GM18502 (cell line): Measurements from ENCODE around the gene DBH.

Source experiments
- ATAC-seq: cut with Tn5 transposase; IDR thresholded peaks from one replicate; pipeline ENCODE4 v1.9.1; 2021; ENCODE audit warnings: mild to moderate bottlenecking; ENCODE audit not compliant: unreplicated experiment, poor library complexity

The DBH gene

GRCh38 chr9:133603135-133603927, 32.8 kb upstream of the DBH start:
- no peak for ATAC-seq

GRCh38 chr9:133604214-133604613, 31.9 kb upstream of the DBH start:
- ATAC-seq: no peak

- no peak for ATAC-seq
Observed at GRCh38 chr9:133604856-133605255, 31.3 kb upstream of the DBH start.

- no peak for ATAC-seq
Observed at GRCh38 chr9:133605446-133605845, 30.7 kb upstream of the DBH start.

- ATAC-seq: no peak
Observed at GRCh38 chr9:133605856-133606707, 30.1 kb upstream of the DBH start.

- ATAC-seq: no peak
Observed at GRCh38 chr9:133606708-133607025, 29.5 kb upstream of the DBH start.

- ATAC-seq: no peak
Observed at GRCh38 chr9:133607381-133607780, 28.8 kb upstream of the DBH start.

GRCh38 chr9:133607976-133608375, 28.2 kb upstream of the DBH start:
- no peak for ATAC-seq

GRCh38 chr9:133608382-133608781, 27.8 kb upstream of the DBH start:
- no peak for ATAC-seq

- ATAC-seq: no peak
Observed at GRCh38 chr9:133608889-133609288, 27.3 kb upstream of the DBH start.

- ATAC-seq: no peak
Observed at GRCh38 chr9:133609311-133610098, 26.7 kb upstream of the DBH start, which contains the start of gene FAM163B. FAM163B (minus strand) TSS chr9:133609389; CDS start chr9:133580223, 29,166 bp downstream.

GRCh38 chr9:133610845-133611244, 25.3 kb upstream of the DBH start:
- no peak for ATAC-seq

- ATAC-seq: no peak
Observed at GRCh38 chr9:133612051-133612450, 24.1 kb upstream of the DBH start.

- no peak for ATAC-seq
Observed at GRCh38 chr9:133612816-133613215, 23.3 kb upstream of the DBH start.

- no peak for ATAC-seq
Observed at GRCh38 chr9:133613432-133613831, 22.7 kb upstream of the DBH start.

- no peak for ATAC-seq
Observed at GRCh38 chr9:133614056-133614455, 22.1 kb upstream of the DBH start.

- ATAC-seq: no peak
Observed at GRCh38 chr9:133614678-133615077, 21.5 kb upstream of the DBH start.

GRCh38 chr9:133615186-133615585, 21.0 kb upstream of the DBH start:
- ATAC-seq: no peak

GRCh38 chr9:133615606-133616188, 20.5 kb upstream of the DBH start:
- ATAC-seq: no peak

GRCh38 chr9:133616643-133617405, 19.3 kb upstream of the DBH start:
- ATAC-seq: no peak
